B cell (primary cell): ENCODE results near the gene AKAP6. TPM values are rescaled to one million over a fixed set of nuclear protein-coding genes. Genes with fewer than 3 reads are reported as not detected.

Experiments used
- ATAC-seq: fragments of 200-7000 bp; cut with Tn5 transposase; one replicate; pipeline ENCODE4 v1.10.0; 2021; ENCODE audit warnings: low read depth, mild to moderate bottlenecking, moderate number of reproducible peaks, moderate library complexity
- CTCF ChIA-PET: fragments of 350-600 bp; sonication (Branson Sonifier 250); formaldehyde crosslinking; loops from one replicate; lab custom pipeline; 2021; ENCODE audit warnings: antibody characterized with exemption, inconsistent platforms; lab: Charles Lee
- POLR2A ChIA-PET: fragments of 350-600 bp; sonication (Branson Sonifier 250); formaldehyde crosslinking; loops from one replicate; lab custom pipeline; 2021; ENCODE audit warnings: antibody characterized with exemption; lab: Charles Lee
- DNase-seq: peaks from one replicate; pipeline ENCODE4 v3.0.0; 2013
- H2AFZ ChIP-seq: 2 replicates; pipeline ENCODE4 v1.6.1; 2012; ENCODE audit warnings: mild to moderate bottlenecking, low read depth, low read length; ENCODE audit not compliant: insufficient read depth, poor library complexity, severe bottlenecking
- H3K27ac ChIP-seq, 2 donors: 1 replicate in 1 of 2; 2 replicates in 1 of 2; pipeline ENCODE4 v1.5.1; 2012 to 2013; ENCODE audit warnings: low read length in 2 of 2, mild to moderate bottlenecking in 2 of 2, moderate library complexity in 1 of 2
- H3K27me3 ChIP-seq, 4 experiments: fragments of 200-600 bp in 1 of 4; sonication (generic) in 1 of 4; replicated peaks in 1 of 4; 1 replicate in 2 of 4; 2 replicates in 2 of 4; pipeline versions ENCODE4 v1.6.1 to v1.7.0; 2013 to 2016; ENCODE audit warnings: low read length in 3 of 4, mild to moderate bottlenecking in 2 of 4, mixed read lengths in 1 of 4, moderate library complexity in 1 of 4; ENCODE audit not compliant: insufficient read depth in 4 of 4, control insufficient read depth in 3 of 4; ENCODE audit errors: control extremely low read depth in 1 of 4
- H3K36me3 ChIP-seq, 2 experiments: replicated peaks in 1 of 2; 1 replicate in 1 of 2; 2 replicates in 1 of 2; pipeline versions ENCODE4 v1.6.1 to v1.7.1; 2013; ENCODE audit warnings: low read length in 1 of 2; ENCODE audit not compliant: insufficient read depth in 2 of 2, control insufficient read depth in 1 of 2; ENCODE audit errors: control extremely low read depth in 1 of 2, extremely low read depth in 1 of 2
- H3K4me1 ChIP-seq, 2 donors: fragments of 200-600 bp in 1 of 2; sonication (generic) in 1 of 2; 1 replicate in 1 of 2; 2 replicates in 1 of 2; pipeline versions ENCODE4 v1.5.1 to v1.6.1; 2013 to 2017; ENCODE audit warnings: low read length in 2 of 2; ENCODE audit not compliant: control insufficient read depth in 2 of 2, insufficient read depth in 2 of 2
- H3K4me2 ChIP-seq: replicated peaks from 2 replicates; pipeline ENCODE3; 2012; ENCODE audit warnings: mild to moderate bottlenecking, low read depth, low read length; ENCODE audit not compliant: poor library complexity, severe bottlenecking
- H3K4me3 ChIP-seq, 5 experiments: fragments of 200-600 bp in 1 of 5; sonication (generic) in 1 of 5; 1 replicate in 3 of 5; 2 replicates in 2 of 5; pipeline versions ENCODE4 v1.5.1 to v1.7.0; 2011 to 2016; ENCODE audit warnings: low read length in 4 of 5, mild to moderate bottlenecking in 4 of 5, low read depth in 2 of 5, control low read depth in 1 of 5, moderate library complexity in 1 of 5; ENCODE audit not compliant: insufficient read depth in 1 of 5; ENCODE audit errors: control extremely low read depth in 1 of 5, extremely low read depth in 1 of 5
- H3K79me2 ChIP-seq: fragments of 200-600 bp; sonication (generic); one replicate; pipeline ENCODE4 v1.6.0; 2016; ENCODE audit warnings: low read length; ENCODE audit not compliant: control insufficient read depth, insufficient read depth
- H3K9ac ChIP-seq: fragments of 200-600 bp; sonication (generic); 2 replicates; pipeline ENCODE4 v1.6.1; 2017; ENCODE audit warnings: mild to moderate bottlenecking, low read length, moderate library complexity
- H3K9me3 ChIP-seq, 3 donors: one replicate each; pipeline versions ENCODE4 v1.6.1 to v1.7.1; 2013; ENCODE audit warnings: low read length in 2 of 3; ENCODE audit not compliant: control insufficient read depth in 2 of 3, insufficient read depth in 1 of 3; ENCODE audit errors: control extremely low read depth in 1 of 3
- H4K20me1 ChIP-seq: 2 replicates; pipeline ENCODE4 v1.6.0; 2012; ENCODE audit warnings: mild to moderate bottlenecking, low read length; ENCODE audit not compliant: insufficient read depth, control insufficient read depth, poor library complexity, severe bottlenecking
- H3K27ac Mint-ChIP-seq: one replicate; pipeline ENCODE4 v1.8.0; 2021; ENCODE audit warnings: mixed read lengths
- H3K27me3 Mint-ChIP-seq: one replicate; pipeline ENCODE4 v1.8.0; 2021; ENCODE audit warnings: mixed read lengths
- H3K4me1 Mint-ChIP-seq: one replicate; pipeline ENCODE4 v1.8.0; 2021; ENCODE audit warnings: mixed read lengths
- H3K4me3 Mint-ChIP-seq: one replicate; pipeline ENCODE4 v1.8.0; 2021; ENCODE audit warnings: mixed read lengths
- H3K9me3 Mint-ChIP-seq: one replicate; pipeline ENCODE4 v1.8.0; 2022; ENCODE audit warnings: mixed read lengths; ENCODE audit not compliant: insufficient read depth
- CTCF ChIP-seq: fragments of 200-600 bp; IDR thresholded peaks from one replicate; pipeline ENCODE4 v1.8.0; 2022; ENCODE audit warnings: antibody characterized with exemption, mild to moderate bottlenecking
- EZH2 ChIP-seq: IDR thresholded peaks from 2 replicates; pipeline ENCODE4 v1.6.1; 2012; ENCODE audit warnings: borderline replicate concordance, low read depth, mild to moderate bottlenecking, moderate library complexity, low read length; ENCODE audit not compliant: insufficient read depth, poor library complexity, severe bottlenecking
- WGBS: methylation state at CpG from one replicate; pipeline ENCODE4 v1.1.5; 2013; ENCODE audit warnings: missing lambda C conversion rate; ENCODE audit not compliant: insufficient coverage; 5-methylcytosine and 5-hydroxymethylcytosine counted together
- intact Hi-C: fragments of 100-400 bp; cut with micrococcal nuclease; formaldehyde crosslinking; loops from one replicate; pipeline ENCODE4 v1.10.0; 2022
- polyA plus RNA-seq: library from polyadenylated mRNA; depleted of rRNA; stranded (reverse); fragments of >200 nt; gene quantifications from 2 replicates; pipeline ENCODE4 v1.2.3, GENCODE V29; 2012
- total RNA-seq, 2 donors: library from RNA; stranded (reverse); fragments of 120-200 nt in 1 of 2; gene quantifications; 1 replicate in 1 of 2; 2 replicates in 1 of 2; pipeline versions ENCODE4 v1.2.3 to v1.2.4, GENCODE V29; 2013 to 2022

Gene AKAP6
- total and polyA plus RNA-seq, 2 donors (not counting 1 experiment from before 2014, with no cell fraction given) = 1.4 to 2.8 TPM

DNA sequence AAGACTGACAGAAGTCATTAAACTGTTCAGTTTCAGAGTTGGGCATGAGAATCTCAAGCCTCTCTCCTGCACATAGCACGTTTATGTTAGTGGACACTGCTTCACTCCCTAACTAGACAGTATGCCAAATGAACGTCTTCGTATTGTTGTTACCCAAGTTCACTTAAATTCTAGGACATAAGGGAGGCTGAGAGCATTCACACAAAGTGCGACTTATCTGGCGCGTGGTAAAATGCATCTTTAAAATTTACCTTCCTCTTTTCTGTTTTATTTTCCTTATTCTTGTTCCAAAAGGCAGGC lies 166.3 kb downstream of the AKAP6 start:
- Mint-ChIP-seq H3K27me3 (peaks cover 5% of the 10 kb centered on the region), H3K4me1 (no peaks in the 10 kb centered on the region), H3K4me3 (no peak overlapping the region), H3K27ac (no peak overlapping the region), H3K9me3 (no peaks in the 10 kb centered on the region)
- H3K27me3 ChIP-seq = no peaks in the 10 kb centered on the region
- ChIA-PET CTCF (no interaction called here), POLR2A (no interaction called here)
- WGBS = 100% methylated on average over 3 of the region's 6 CpGs
- H3K27ac ChIP-seq = no peak overlapping the region
- H3K36me3 ChIP-seq = no peaks in the 10 kb centered on the region
- no peaks in the 10 kb centered on the region for H4K20me1 ChIP-seq
- no peak overlapping the region for H2AFZ ChIP-seq
- TF ChIP-seq CTCF = no peak
- no peak for TF ChIP-seq EZH2
- no peaks in the 10 kb centered on the region for H3K79me2 ChIP-seq
- H3K4me3 ChIP-seq = no peak overlapping the region
- H3K9me3 ChIP-seq = no peaks in the 10 kb centered on the region
- ATAC-seq (no peak), DNase-seq (no peak)
- H3K4me2 ChIP-seq = no peak overlapping the region
- intact Hi-C loops = no loop called here
- H3K9ac ChIP-seq = no peak overlapping the region
- no peaks in the 10 kb centered on the region for H3K4me1 ChIP-seq

- Histone ChIP-seq H3K9me3 (no peaks in the 10 kb centered on the region), H2AFZ (no peak overlapping the region), H3K4me2 (no peak overlapping the region), H3K27me3 (no peaks in the 10 kb centered on the region), H3K79me2 (no peaks in the 10 kb centered on the region), H3K9ac (no peak overlapping the region), H3K4me3 (no peak overlapping the region), H3K27ac (no peak overlapping the region), H4K20me1 (no peaks in the 10 kb centered on the region), H3K36me3 (no peaks in the 10 kb centered on the region), H3K4me1 (no peaks in the 10 kb centered on the region)
- Mint-ChIP-seq H3K4me1 (no peaks in the 10 kb centered on the region), H3K27ac (no peak overlapping the region), H3K27me3 (no peaks in the 10 kb centered on the region), H3K9me3 (no peaks in the 10 kb centered on the region), H3K4me3 (no peak overlapping the region)
- ATAC-seq (no peak), DNase-seq (no peak)
- CTCF ChIA-PET = no interaction called here
- intact Hi-C loops = no loop called here
- TF ChIP-seq EZH2 = no peak
- TF ChIP-seq CTCF = no peak
- POLR2A ChIA-PET = no interaction called here
Measured at GRCh38 chr14:32497248-32497647, 168.2 kb downstream of the AKAP6 start.
